Vagina (tissue), 2 donors: ENCODE results near the gene CLIP4. TPM values are rescaled to one million over a fixed set of nuclear protein-coding genes. Genes with fewer than 3 reads are reported as not detected.

Source experiments
- DNase-seq, 2 donors: peaks; one replicate each; pipeline ENCODE4 v3.0.0-alpha.2; 2017; ENCODE audit errors: extremely low spot score in 2 of 2
- H3K27ac ChIP-seq: fragments of 200-600 bp; sonication (generic); one replicate; pipeline ENCODE4 v1.5.1; 2019
- H3K27me3 ChIP-seq: fragments of 200-600 bp; sonication (generic); one replicate; pipeline ENCODE4 v1.5.1; 2019
- H3K36me3 ChIP-seq, 2 donors: fragments of 200-600 bp; sonication (generic); one replicate each; pipeline ENCODE4 v1.5.1; 2017 to 2019
- H3K4me1 ChIP-seq: fragments of 200-600 bp; sonication (generic); one replicate; pipeline ENCODE4 v1.5.1; 2019
- H3K4me3 ChIP-seq, 2 donors: fragments of 200-600 bp; sonication (generic); 1 replicate in 1 of 2; 2 replicates in 1 of 2; pipeline ENCODE4 v1.5.1; 2016 to 2019
- H3K9me3 ChIP-seq: fragments of 200-600 bp; sonication (generic); one replicate; pipeline ENCODE4 v1.5.1; 2019
- POLR2A ChIP-seq, 2 donors: fragments of 450-650 bp; IDR thresholded peaks; one replicate each; pipeline ENCODE4 v1.6.1; 2017; ENCODE audit warnings: antibody characterized with exemption in 2 of 2, mild to moderate bottlenecking in 2 of 2, moderate library complexity in 2 of 2
- POLR2AphosphoS5 ChIP-seq, 2 donors: sonication (generic); formaldehyde crosslinking; IDR thresholded peaks; one replicate each; pipeline ENCODE4 v1.9.0; 2017; ENCODE audit warnings: antibody characterized with exemption in 2 of 2, mild to moderate bottlenecking in 2 of 2, low read depth in 1 of 2; ENCODE audit not compliant: insufficient read depth in 1 of 2
- intact Hi-C: fragments of 100-400 bp; cut with DNase I; formaldehyde crosslinking; loops from one replicate; pipeline ENCODE4 v1.15.1; 2023
- total RNA-seq: library from RNA; depleted of rRNA; stranded (reverse); fragments of >200 nt; gene quantifications from one replicate; pipeline ENCODE4 v1.2.3, GENCODE V29; 2016
- TF ChIP-seq, protein P1 (sequence below), 3 experiments: fragments of 450-650 bp in 2 of 3; fragments of 200-600 bp in 1 of 3; sonication (generic) in 1 of 3; IDR thresholded peaks; one replicate each; pipeline ENCODE4 v1.5.1; 2017 to 2019; ENCODE audit warnings: antibody characterized with exemption in 3 of 3, mild to moderate bottlenecking in 2 of 3, moderate library complexity in 2 of 3

Gene CLIP4
- total RNA-seq, 1 donor from 2014 or later: 63.1 TPM

DNA sequence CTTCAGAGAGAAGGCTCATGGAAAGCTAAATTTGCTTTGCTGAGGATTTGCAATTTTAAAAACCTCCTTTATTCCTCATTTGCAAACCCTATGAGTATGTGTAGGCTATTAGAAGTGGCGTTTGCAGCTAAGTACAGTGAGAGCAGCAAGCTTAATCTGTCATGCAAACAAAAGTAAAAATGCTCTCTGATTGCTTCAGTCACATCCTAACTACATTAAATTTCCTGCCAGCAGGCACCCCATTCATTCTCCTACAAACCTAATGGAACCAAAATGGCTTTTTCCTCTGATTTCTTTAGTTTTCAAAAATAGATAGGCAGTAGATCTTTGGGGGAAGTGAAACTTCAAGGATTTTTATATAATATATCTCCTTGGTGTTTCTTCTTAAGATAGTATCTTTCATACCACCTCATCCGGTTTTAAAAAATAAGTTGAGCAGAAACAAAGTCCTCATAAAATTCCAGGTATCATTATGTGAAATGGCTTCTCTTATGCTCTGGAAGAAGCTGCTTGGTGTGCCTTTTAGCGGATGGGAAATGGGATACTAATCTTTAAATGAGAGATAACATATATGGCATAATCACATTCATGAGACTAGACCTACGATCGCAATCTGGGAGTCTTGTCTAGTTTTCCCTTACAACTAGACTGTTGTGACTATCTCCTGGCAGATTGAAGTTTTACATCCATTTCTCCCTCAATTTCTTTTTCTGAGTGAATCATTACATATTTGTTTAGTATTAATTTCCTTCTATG is 49.1 kb downstream of the CLIP4 start:
- Histone ChIP-seq H3K27me3 (no peaks in the 10 kb centered on the region), H3K4me3 (no peak overlapping the region), H3K4me1 (no peaks in the 10 kb centered on the region), H3K36me3 (peaks cover 0 to 20% of the 10 kb centered on the region in 2 donors), H3K9me3 (no peaks in the 10 kb centered on the region), H3K27ac (no peak overlapping the region)
- no peak for DNase-seq
- TF ChIP-seq, protein P1, sequence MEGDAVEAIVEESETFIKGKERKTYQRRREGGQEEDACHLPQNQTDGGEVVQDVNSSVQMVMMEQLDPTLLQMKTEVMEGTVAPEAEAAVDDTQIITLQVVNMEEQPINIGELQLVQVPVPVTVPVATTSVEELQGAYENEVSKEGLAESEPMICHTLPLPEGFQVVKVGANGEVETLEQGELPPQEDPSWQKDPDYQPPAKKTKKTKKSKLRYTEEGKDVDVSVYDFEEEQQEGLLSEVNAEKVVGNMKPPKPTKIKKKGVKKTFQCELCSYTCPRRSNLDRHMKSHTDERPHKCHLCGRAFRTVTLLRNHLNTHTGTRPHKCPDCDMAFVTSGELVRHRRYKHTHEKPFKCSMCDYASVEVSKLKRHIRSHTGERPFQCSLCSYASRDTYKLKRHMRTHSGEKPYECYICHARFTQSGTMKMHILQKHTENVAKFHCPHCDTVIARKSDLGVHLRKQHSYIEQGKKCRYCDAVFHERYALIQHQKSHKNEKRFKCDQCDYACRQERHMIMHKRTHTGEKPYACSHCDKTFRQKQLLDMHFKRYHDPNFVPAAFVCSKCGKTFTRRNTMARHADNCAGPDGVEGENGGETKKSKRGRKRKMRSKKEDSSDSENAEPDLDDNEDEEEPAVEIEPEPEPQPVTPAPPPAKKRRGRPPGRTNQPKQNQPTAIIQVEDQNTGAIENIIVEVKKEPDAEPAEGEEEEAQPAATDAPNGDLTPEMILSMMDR (IDR thresholded peaks at IDR 0.05): no peak
- TF ChIP-seq POLR2A (IDR thresholded peaks at IDR 0.05): no peak
- TF ChIP-seq POLR2AphosphoS5 (IDR thresholded peaks at IDR 0.05; ENCODE audit: insufficient read depth in 1 of 2, low read depth in 1 of 2): no peak
- intact Hi-C loops: no loop called here

DNA sequence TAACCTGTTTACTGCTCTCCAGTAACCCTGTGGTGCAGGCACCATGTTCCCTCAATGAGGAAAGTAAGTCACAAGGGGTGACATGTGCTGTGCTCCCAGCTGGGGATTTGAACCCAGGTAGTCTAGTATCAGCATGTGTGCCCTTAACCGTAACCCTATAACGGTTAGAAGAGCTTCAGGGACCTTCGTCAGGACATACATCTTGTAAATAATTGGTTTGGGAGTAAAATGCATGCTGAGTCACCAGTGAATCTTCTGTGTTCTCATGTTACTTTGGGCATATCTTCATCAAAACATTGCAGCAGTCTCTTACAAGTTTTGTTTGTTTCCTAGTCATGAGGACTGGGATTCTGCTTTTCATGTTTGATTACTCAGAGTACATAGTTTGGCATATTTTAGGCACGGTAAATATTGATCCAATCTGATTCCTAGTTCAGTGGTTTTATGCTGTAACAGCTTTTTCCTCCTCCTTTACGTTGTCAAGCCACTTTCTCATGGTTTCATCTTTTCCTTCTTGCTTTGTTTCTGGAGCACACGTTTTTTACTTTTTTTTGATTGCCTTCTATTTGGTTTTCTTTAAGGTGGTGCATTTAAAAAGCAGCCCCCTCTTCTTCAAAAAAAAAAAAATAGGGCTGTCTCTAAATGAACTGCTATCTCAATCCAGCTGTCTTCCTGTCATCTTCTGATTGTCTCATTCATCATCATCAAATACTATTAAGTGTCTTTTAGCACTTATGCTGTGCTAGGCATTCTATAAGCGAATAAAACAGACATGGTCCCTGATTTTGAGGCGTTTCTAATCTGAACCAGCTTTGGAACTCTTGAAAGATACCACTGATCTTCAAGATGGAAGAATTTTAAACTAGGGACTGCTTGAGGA is 50.4 kb downstream of the CLIP4 start:
- peaks cover 0 to 15% of the 10 kb centered on the region in 2 donors for H3K36me3 ChIP-seq
- intact Hi-C loops: no loop called here
- no peak overlapping the region for H3K27ac ChIP-seq
- H3K27me3 ChIP-seq: no peaks in the 10 kb centered on the region
- H3K4me3 ChIP-seq: no peak overlapping the region
- no peaks in the 10 kb centered on the region for H3K9me3 ChIP-seq
- no peaks in the 10 kb centered on the region for H3K4me1 ChIP-seq
- no peak for DNase-seq
- TF ChIP-seq POLR2A (IDR thresholded peaks at IDR 0.05): no peak
- TF ChIP-seq POLR2AphosphoS5 (IDR thresholded peaks at IDR 0.05; ENCODE audit: insufficient read depth in 1 of 2, low read depth in 1 of 2): no peak
- TF ChIP-seq, protein P1 (IDR thresholded peaks at IDR 0.05): no peak

DNA sequence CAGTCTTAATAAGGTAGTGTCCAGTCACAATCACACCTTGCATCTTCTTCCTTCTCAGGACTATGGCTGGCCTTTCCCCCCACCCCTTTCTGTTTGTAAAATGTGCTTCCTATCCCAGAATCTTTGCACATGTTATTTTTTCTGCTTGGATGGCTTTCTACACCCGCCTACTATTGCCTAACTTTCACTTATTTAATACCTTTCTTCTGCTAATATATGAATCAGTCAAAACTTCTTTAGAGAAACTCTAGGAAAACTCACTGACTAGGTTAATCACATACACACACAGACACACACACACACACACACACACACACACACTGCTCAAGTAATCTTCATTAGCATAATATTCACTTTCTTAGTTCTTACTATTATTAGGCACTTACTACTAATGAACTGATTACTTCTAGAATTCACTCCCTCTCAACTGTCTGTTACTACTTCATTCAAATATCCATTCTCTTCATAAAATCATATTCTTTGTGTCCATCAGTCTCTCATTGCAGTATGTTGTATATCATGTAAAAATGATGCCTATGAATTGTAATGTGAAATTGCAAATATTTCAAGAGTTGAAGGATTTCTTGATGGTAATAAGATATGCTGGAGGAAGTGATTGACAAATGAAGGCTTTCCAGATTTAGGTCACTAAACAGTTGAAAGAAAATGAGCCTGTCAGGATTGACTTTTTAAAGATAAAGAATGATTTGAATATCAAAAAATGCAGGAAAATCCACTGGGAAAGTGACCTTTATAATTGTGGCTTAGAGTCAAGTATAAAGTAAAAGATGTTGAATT is 51.2 kb downstream of the CLIP4 start:
- peaks cover 0 to 7% of the 10 kb centered on the region in 2 donors for H3K36me3 ChIP-seq
- H3K9me3 ChIP-seq: no peaks in the 10 kb centered on the region
- no peak for TF ChIP-seq POLR2AphosphoS5 (IDR thresholded peaks at IDR 0.05; ENCODE audit: insufficient read depth in 1 of 2, low read depth in 1 of 2)
- TF ChIP-seq, protein P1 (IDR thresholded peaks at IDR 0.05): no peak
- TF ChIP-seq POLR2A (IDR thresholded peaks at IDR 0.05): no peak
- H3K27me3 ChIP-seq: no peaks in the 10 kb centered on the region
- intact Hi-C loops: no loop called here
- H3K4me1 ChIP-seq: no peaks in the 10 kb centered on the region
- no peak overlapping the region for H3K4me3 ChIP-seq
- H3K27ac ChIP-seq: no peak overlapping the region
- no peak for DNase-seq

DNA sequence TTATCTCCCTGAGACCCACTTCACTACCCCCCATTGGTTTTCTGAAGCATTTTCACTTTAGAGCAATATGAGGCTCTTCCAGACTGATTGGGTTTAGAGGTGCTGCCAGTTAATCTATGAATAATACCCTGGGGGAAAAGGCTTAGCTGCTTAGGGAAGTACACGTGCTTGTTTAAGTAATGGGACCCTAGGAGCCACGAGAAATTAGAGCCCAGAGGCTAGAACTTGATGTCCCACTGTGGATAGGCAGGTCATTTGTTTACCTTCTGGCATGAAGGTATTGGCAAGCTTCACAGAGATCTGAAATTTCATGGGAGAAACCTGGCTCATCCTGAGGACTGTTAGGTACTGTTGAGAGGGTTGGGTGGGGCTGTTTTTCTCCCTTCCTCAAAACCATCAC is 59.7 kb downstream of the CLIP4 start:
- Histone ChIP-seq H3K4me3 (no peak overlapping the region), H3K4me1 (no peaks in the 10 kb centered on the region), H3K27me3 (no peaks in the 10 kb centered on the region), H3K9me3 (no peaks in the 10 kb centered on the region), H3K36me3 (peaks cover 0 to 9% of the 10 kb centered on the region in 2 donors), H3K27ac (no peak overlapping the region)
- no peak for DNase-seq
- intact Hi-C loops: no loop called here
- no peak for TF ChIP-seq POLR2AphosphoS5 (IDR thresholded peaks at IDR 0.05; ENCODE audit: insufficient read depth in 1 of 2, low read depth in 1 of 2)
- TF ChIP-seq, protein P1 (IDR thresholded peaks at IDR 0.05): no peak
- TF ChIP-seq POLR2A (IDR thresholded peaks at IDR 0.05): no peak
